Keratinocyte (primary cell): ENCODE data around the gene SEC31A. TPM values are rescaled to one million over a fixed set of nuclear protein-coding genes. Genes with fewer than 3 reads are reported as not detected.

Source experiments
- DNase-seq: peaks from one replicate; pipeline ENCODE4 v3.0.0-alpha.2; 2011; ENCODE audit warnings: low read depth, missing footprints, low spot score
- FAIRE-seq: peaks from 2 replicates; lab custom pipeline; 2011; peaks lifted over from hg19 to GRCh38; lab: Jason Lieb, UNC
- H2AFZ ChIP-seq: 2 replicates; pipeline ENCODE4 v1.6.0; 2012; ENCODE audit warnings: low read length, control low read depth, inconsistent platforms; ENCODE audit not compliant: control insufficient read depth
- H3K27ac ChIP-seq: 2 replicates; pipeline ENCODE4 v1.5.1; 2011; ENCODE audit warnings: low read length; ENCODE audit not compliant: control insufficient read depth, insufficient read depth
- H3K27me3 ChIP-seq: 3 replicates; pipeline ENCODE4 v1.6.0; 2011; ENCODE audit warnings: low read length; ENCODE audit not compliant: control insufficient read depth, insufficient read depth; ENCODE audit errors: extremely low read depth
- H3K36me3 ChIP-seq, 2 experiments: 2 replicates in 1 of 2; 3 replicates in 1 of 2; pipeline ENCODE4 v1.5.1; 2011; ENCODE audit warnings: low read length in 2 of 2, mild to moderate bottlenecking in 1 of 2; ENCODE audit not compliant: control insufficient read depth in 2 of 2, insufficient read depth in 2 of 2; ENCODE audit errors: extremely low read depth in 1 of 2
- H3K4me1 ChIP-seq: 3 replicates; pipeline ENCODE4 v1.5.1; 2011; ENCODE audit warnings: low read length; ENCODE audit not compliant: control insufficient read depth, insufficient read depth; ENCODE audit errors: extremely low read depth
- H3K4me2 ChIP-seq: 3 replicates; pipeline ENCODE4 v1.6.0; 2011; ENCODE audit warnings: low read depth, low read length; ENCODE audit not compliant: control insufficient read depth, insufficient read depth; ENCODE audit errors: extremely low read depth
- H3K4me3 ChIP-seq, 3 experiments: fragments of 200-600 bp in 1 of 3; sonication (generic) in 1 of 3; 2 replicates in 2 of 3; 3 replicates in 1 of 3; pipeline ENCODE4 v1.5.1; 2011 to 2016; ENCODE audit warnings: low read length in 3 of 3, mild to moderate bottlenecking in 3 of 3, control low read depth in 2 of 3, inconsistent platforms in 1 of 3, low read depth in 1 of 3, mixed read lengths in 1 of 3, mixed run types in 1 of 3, moderate library complexity in 1 of 3; ENCODE audit not compliant: control insufficient read depth in 2 of 3, insufficient read depth in 2 of 3; ENCODE audit errors: extremely low read depth in 1 of 3
- H3K79me2 ChIP-seq: 2 replicates; pipeline ENCODE4 v1.6.0; 2012; ENCODE audit warnings: low read length; ENCODE audit not compliant: control insufficient read depth, insufficient read depth
- H3K9ac ChIP-seq: 3 replicates; pipeline ENCODE4 v1.6.0; 2011; ENCODE audit warnings: low read length; ENCODE audit not compliant: control insufficient read depth, insufficient read depth; ENCODE audit errors: extremely low read depth
- H3K9me1 ChIP-seq: 3 replicates; pipeline ENCODE4 v1.6.0; 2011; ENCODE audit warnings: low read length; ENCODE audit not compliant: control insufficient read depth, insufficient read depth; ENCODE audit errors: extremely low read depth
- H3K9me3 ChIP-seq: 2 replicates; pipeline ENCODE4 v1.5.1; 2012; ENCODE audit warnings: low read depth, low read length; ENCODE audit not compliant: control insufficient read depth
- H4K20me1 ChIP-seq: 3 replicates; pipeline ENCODE4 v1.6.0; 2011; ENCODE audit warnings: low read length; ENCODE audit not compliant: control insufficient read depth, insufficient read depth; ENCODE audit errors: extremely low read depth
- CTCF ChIP-seq, 3 experiments: IDR thresholded peaks in 1 of 3; conservative IDR thresholded peaks in 1 of 3; optimal IDR thresholded peaks in 1 of 3; 2 replicates in 2 of 3; 3 replicates in 1 of 3; pipeline versions ENCODE3 to v1.5.1; 2011; ENCODE audit warnings: low read length in 3 of 3, mild to moderate bottlenecking in 3 of 3, moderate library complexity in 2 of 3, control low read depth in 1 of 3, inconsistent platforms in 1 of 3; ENCODE audit not compliant: insufficient read depth in 2 of 3; ENCODE audit errors: extremely low read depth in 1 of 3
- EZH2 ChIP-seq: IDR thresholded peaks from one replicate; pipeline ENCODE4 v1.6.1; 2012; ENCODE audit warnings: inconsistent platforms, mild to moderate bottlenecking, low read length, moderate library complexity
- dilution Hi-C: fragments of 300-500 bp; cut with MboI; formaldehyde crosslinking; loops from one replicate; pipeline ENCODE4 v1.7.0; 2020; ENCODE audit warnings: low sequenced_read_pairs; ENCODE audit not compliant: extremely low pct_ligation_motif_present
- polyA plus RNA-seq, 5 experiments: library from polyadenylated mRNA; depleted of rRNA in 3 of 5; stranded (reverse) in 3 of 5; stranded (forward) in 1 of 5; unstranded in 1 of 5; fragments of >200 nt; gene quantifications; 1 replicate in 1 of 5; 2 replicates in 3 of 5; 3 replicates in 1 of 5; pipeline versions ENCODE4 v1.2.1 to v1.2.3, GENCODE V29; 2011 to 2012; ENCODE audit warnings: missing spikeins in 2 of 5, low read depth in 1 of 5, low replicate concordance in 1 of 5

SEC31A gene
- polyA plus RNA-seq, 1 donor (not counting 4 experiments of a cell fraction or from before 2014, with no cell fraction given) = 192 TPM

GRCh38 chr4:82896755-82897154 lies 5.8 kb upstream of the SEC31A start:
- TF ChIP-seq CTCF (optimal IDR thresholded peaks at IDR 0.05 in 1 of 3, IDR thresholded peaks at IDR 0.05 in 1 of 3, conservative IDR thresholded peaks at IDR 0.05 in 1 of 3; ENCODE audit: extremely low read depth in 1 of 3, insufficient read depth in 2 of 3, low read length in 3 of 3) = no peak
- Histone ChIP-seq H3K79me2 (peaks cover 64% of the 10 kb centered on the region), H2AFZ (no peak overlapping the region), H3K4me1 (peaks cover 27% of the 10 kb centered on the region), H4K20me1 (no peaks in the 10 kb centered on the region), H3K9me3 (no peaks in the 10 kb centered on the region), H3K27ac (no peak overlapping the region), H3K4me2 (no peak overlapping the region), H3K4me3 (no peak overlapping the region), H3K9me1 (no peaks in the 10 kb centered on the region), H3K9ac (no peak overlapping the region), H3K27me3 (no peaks in the 10 kb centered on the region), H3K36me3 (peaks cover 19 to 27% of the 10 kb centered on the region in 2 experiments)
- DNase-seq = no peak
- dilution Hi-C loops = no loop called here
- no peak for FAIRE-seq

- Histone ChIP-seq H3K4me1 (peaks cover 35% of the 10 kb centered on the region), H3K9me3 (no peaks in the 10 kb centered on the region), H3K27ac (no peak overlapping the region), H3K27me3 (no peaks in the 10 kb centered on the region), H3K9me1 (no peaks in the 10 kb centered on the region), H3K4me3 (no peak overlapping the region), H3K79me2 (peaks cover 71% of the 10 kb centered on the region), H3K9ac (no peak overlapping the region), H3K36me3 (peaks cover 19 to 27% of the 10 kb centered on the region in 2 experiments), H2AFZ (no peak overlapping the region), H4K20me1 (no peaks in the 10 kb centered on the region), H3K4me2 (no peak overlapping the region)
- DNase-seq (no peak), FAIRE-seq (no peak)
- TF ChIP-seq CTCF (optimal IDR thresholded peaks at IDR 0.05 in 1 of 3, IDR thresholded peaks at IDR 0.05 in 1 of 3, conservative IDR thresholded peaks at IDR 0.05 in 1 of 3; ENCODE audit: extremely low read depth in 1 of 3, insufficient read depth in 2 of 3, low read length in 3 of 3) = no peak
- no peak for TF ChIP-seq EZH2
- dilution Hi-C loops = no loop called here
Measured at GRCh38 chr4:82893942-82894341, 3.0 kb upstream of the SEC31A start.
